Adrenal gland (tissue), 5 donors: ENCODE results near the gene PTPRN2.

Source experiments
- POLR2A ChIP-seq, 2 donors: fragments of 450-650 bp; IDR thresholded peaks; one replicate each; pipeline ENCODE4 v1.6.1; 2017; ENCODE audit warnings: antibody characterized with exemption in 2 of 2, mild to moderate bottlenecking in 2 of 2, moderate library complexity in 1 of 2
- TF ChIP-seq, protein P1 (sequence below), 6 experiments: fragments of 450-650 bp in 4 of 6; fragments of 200-600 bp in 2 of 6; sonication (generic) in 1 of 6; IDR thresholded peaks; 1 replicate in 5 of 6; 2 replicates in 1 of 6; pipeline versions ENCODE4 v1.5.1 to v1.8.0; 2016 to 2021; ENCODE audit warnings: antibody characterized with exemption in 6 of 6, mild to moderate bottlenecking in 2 of 6, moderate library complexity in 1 of 6
- donor health status: DM: no; HTN: no; CAD: no.

DNA sequence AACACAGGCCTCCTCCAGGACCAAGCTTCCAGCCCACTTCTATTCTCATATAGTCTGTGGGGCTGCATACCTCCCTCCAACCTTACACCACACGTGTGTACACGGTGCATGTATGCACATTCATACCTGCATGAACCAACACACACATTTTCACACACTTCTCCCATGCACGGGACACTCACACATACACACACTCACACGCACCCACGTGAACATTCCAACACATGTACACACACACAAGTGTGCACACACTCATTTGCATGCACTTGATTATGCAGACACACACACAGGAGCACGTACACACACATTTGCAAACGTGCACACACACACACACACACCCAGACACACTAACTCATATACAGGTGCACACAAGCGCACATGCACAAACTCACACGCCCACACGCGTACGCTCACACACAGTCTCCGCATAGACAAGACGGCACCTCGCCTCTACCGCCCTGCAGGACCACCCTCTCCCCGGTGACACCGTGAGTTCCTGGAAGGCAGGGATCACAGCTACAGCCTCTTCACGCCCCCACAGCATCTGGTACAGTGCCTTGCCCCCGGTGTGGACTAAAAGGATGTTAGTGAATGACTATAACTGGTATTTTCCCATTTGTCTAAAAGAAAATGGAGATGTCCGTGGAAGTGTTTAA is 263.8 kb downstream of the PTPRN2 start:
- TF ChIP-seq, protein P1, sequence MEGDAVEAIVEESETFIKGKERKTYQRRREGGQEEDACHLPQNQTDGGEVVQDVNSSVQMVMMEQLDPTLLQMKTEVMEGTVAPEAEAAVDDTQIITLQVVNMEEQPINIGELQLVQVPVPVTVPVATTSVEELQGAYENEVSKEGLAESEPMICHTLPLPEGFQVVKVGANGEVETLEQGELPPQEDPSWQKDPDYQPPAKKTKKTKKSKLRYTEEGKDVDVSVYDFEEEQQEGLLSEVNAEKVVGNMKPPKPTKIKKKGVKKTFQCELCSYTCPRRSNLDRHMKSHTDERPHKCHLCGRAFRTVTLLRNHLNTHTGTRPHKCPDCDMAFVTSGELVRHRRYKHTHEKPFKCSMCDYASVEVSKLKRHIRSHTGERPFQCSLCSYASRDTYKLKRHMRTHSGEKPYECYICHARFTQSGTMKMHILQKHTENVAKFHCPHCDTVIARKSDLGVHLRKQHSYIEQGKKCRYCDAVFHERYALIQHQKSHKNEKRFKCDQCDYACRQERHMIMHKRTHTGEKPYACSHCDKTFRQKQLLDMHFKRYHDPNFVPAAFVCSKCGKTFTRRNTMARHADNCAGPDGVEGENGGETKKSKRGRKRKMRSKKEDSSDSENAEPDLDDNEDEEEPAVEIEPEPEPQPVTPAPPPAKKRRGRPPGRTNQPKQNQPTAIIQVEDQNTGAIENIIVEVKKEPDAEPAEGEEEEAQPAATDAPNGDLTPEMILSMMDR (IDR thresholded peaks at IDR 0.05): no peak
- no peak for TF ChIP-seq POLR2A (IDR thresholded peaks at IDR 0.05)
